ENCODE results near the gene SMYD3. TPM values are rescaled to one million over a fixed set of nuclear protein-coding genes. Genes with fewer than 3 reads are reported as not detected.

Gene SMYD3
- total RNA-seq, 1 experiment from 2014 or later: 25.5 TPM

DNA sequence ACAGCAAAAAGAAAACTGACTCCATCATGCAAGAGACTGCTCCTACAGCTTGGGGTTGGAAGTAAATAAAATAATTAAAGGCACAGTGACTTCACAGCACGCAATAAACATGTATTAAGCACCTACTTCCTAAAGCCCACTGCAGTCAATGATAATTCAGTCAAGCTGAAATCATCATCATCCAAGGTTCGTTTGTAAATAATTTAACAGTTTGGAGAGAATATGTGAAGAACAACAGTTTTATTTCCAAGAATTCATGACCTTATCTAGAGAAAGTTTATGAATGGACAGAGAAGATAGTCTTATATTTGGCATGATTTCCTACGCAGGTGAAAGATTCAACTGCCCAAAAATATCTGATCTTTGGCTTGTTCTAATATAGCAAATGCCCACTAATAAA is 86.8 kb downstream of the SMYD3 start:
- Histone ChIP-seq H2BK20ac (ENCODE audit: low read depth, low read length, poor library complexity, severe bottlenecking) (no peak overlapping the region), H3K9me3 (ENCODE audit: control insufficient read depth, low read depth, low read length) (no peaks in the 10 kb centered on the region), H3K27ac (ENCODE audit: insufficient read length, low read depth, low read length) (no peak overlapping the region)

More for the DNA sequence above, 86.8 kb downstream of the SMYD3 start:
- Histone ChIP-seq H4K20me1 (ENCODE audit: control insufficient read depth, insufficient read depth, insufficient read length) (no peaks in the 10 kb centered on the region), H4K8ac (replicated peaks; ENCODE audit: insufficient read length, low read depth, low read length) (no peak overlapping the region), H2BK15ac (ENCODE audit: low read depth, low read length) (no peak overlapping the region), H3K79me2 (ENCODE audit: insufficient read depth, low read length) (no peaks in the 10 kb centered on the region), H3K4me2 (ENCODE audit: insufficient read depth, insufficient read length, low read length) (no peak overlapping the region), H3T11ph (ENCODE audit: low read length) (no peak overlapping the region), H3K14ac (ENCODE audit: insufficient read depth, low read length) (no peak overlapping the region), H2BK120ac (ENCODE audit: low read depth, low read length, poor library complexity, severe bottlenecking) (no peak overlapping the region), H4K91ac (ENCODE audit: insufficient read length, low read depth, low read length) (no peak overlapping the region), H3K9ac (ENCODE audit: extremely low read depth, insufficient read length, low read length) (no peak overlapping the region), H2BK5ac (ENCODE audit: insufficient read length, low read length) (no peak overlapping the region), H3K27me3 (ENCODE audit: insufficient read depth, low read length) (no peaks in the 10 kb centered on the region), H4K5ac (ENCODE audit: insufficient read length, low read depth, low read length) (no peak overlapping the region), H3K4ac (ENCODE audit: low read depth, low read length) (no peak overlapping the region), H3K23me2 (ENCODE audit: insufficient read length, low read depth, low read length, poor library complexity, severe bottlenecking) (peaks cover 3% of the 10 kb centered on the region), H3K4me1 (ENCODE audit: insufficient read depth, low read length) (no peaks in the 10 kb centered on the region), H2AK5ac (ENCODE audit: insufficient read length, low read length) (no peak overlapping the region), H3K79me1 (ENCODE audit: insufficient read depth, low read depth, low read length, poor library complexity, severe bottlenecking) (no peaks in the 10 kb centered on the region), H2BK12ac (ENCODE audit: insufficient read length, low read depth, low read length) (no peak overlapping the region), H2AFZ (ENCODE audit: low read length) (no peak overlapping the region), H3K56ac (ENCODE audit: insufficient read length, low read depth, low read length) (no peak overlapping the region), H3K18ac (ENCODE audit: insufficient read length, low read depth, low read length) (no peak overlapping the region), H3K23ac (ENCODE audit: insufficient read length, low read depth, low read length) (no peak overlapping the region)
- Mint-ChIP-seq H3K36me3 (ENCODE audit: insufficient read depth in 1 of 3, low read depth in 3 of 3) (peaks cover 16 to 27% (median 19%) of the 10 kb centered on the region in 3 experiments), H3K4me3 (no peak overlapping the region), H3K4me1 (peaks cover 4 to 6% of the 10 kb centered on the region in 2 experiments), H3K27ac (no peak overlapping the region), H3K27me3 (ENCODE audit: low read depth) (no peaks in the 10 kb centered on the region; the same call in 1 of the 2 replicates), H3K9me3 (peaks cover 15 to 16% of the 10 kb centered on the region in 2 experiments; a peak in 4 of 5 replicates)
- no CpG with 5 or more reads among the region's 3 CpGs for WGBS (ENCODE audit: extremely low coverage, insufficient read length, low lambda C conversion rate)
- no peak for DNase-seq
- TF ChIP-seq, protein P1, sequence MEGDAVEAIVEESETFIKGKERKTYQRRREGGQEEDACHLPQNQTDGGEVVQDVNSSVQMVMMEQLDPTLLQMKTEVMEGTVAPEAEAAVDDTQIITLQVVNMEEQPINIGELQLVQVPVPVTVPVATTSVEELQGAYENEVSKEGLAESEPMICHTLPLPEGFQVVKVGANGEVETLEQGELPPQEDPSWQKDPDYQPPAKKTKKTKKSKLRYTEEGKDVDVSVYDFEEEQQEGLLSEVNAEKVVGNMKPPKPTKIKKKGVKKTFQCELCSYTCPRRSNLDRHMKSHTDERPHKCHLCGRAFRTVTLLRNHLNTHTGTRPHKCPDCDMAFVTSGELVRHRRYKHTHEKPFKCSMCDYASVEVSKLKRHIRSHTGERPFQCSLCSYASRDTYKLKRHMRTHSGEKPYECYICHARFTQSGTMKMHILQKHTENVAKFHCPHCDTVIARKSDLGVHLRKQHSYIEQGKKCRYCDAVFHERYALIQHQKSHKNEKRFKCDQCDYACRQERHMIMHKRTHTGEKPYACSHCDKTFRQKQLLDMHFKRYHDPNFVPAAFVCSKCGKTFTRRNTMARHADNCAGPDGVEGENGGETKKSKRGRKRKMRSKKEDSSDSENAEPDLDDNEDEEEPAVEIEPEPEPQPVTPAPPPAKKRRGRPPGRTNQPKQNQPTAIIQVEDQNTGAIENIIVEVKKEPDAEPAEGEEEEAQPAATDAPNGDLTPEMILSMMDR (conservative IDR thresholded peaks at IDR 0.05): no peak

Data from H9 (cell line).